ENCODE measurements around the gene CEP295NL.

DNA sequence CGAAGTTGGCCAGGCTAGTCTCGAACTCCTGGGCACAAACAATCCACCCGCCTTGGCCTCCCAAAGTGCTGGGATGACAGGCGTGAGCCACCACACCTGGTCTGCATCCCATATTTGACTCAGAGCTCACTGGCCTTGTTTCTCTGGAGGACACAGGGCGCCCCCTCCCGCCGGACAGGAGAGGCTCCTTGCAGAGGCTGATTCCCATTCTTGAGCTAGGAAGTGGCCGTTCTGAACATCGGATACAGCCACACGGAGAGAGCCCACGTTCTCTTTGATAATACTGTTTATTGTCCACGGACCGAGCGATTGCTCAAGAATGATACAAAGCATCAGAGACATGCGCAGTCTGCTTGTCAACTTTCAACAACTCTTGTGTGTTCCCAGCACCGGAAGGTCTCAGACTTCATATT is 50.3 kb downstream of the CEP295NL start:
- TF ChIP-seq, protein P1, sequence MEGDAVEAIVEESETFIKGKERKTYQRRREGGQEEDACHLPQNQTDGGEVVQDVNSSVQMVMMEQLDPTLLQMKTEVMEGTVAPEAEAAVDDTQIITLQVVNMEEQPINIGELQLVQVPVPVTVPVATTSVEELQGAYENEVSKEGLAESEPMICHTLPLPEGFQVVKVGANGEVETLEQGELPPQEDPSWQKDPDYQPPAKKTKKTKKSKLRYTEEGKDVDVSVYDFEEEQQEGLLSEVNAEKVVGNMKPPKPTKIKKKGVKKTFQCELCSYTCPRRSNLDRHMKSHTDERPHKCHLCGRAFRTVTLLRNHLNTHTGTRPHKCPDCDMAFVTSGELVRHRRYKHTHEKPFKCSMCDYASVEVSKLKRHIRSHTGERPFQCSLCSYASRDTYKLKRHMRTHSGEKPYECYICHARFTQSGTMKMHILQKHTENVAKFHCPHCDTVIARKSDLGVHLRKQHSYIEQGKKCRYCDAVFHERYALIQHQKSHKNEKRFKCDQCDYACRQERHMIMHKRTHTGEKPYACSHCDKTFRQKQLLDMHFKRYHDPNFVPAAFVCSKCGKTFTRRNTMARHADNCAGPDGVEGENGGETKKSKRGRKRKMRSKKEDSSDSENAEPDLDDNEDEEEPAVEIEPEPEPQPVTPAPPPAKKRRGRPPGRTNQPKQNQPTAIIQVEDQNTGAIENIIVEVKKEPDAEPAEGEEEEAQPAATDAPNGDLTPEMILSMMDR (IDR thresholded peaks at IDR 0.05; ENCODE audit: low read depth, low read length) = no peak
- no peak for TF ChIP-seq EZH2phosphoT487 (IDR thresholded peaks at IDR 0.05; ENCODE audit: low read depth)
